CD4-positive, alpha-beta T cell (primary cell): ENCODE measurements around the gene FBXO4. TPM values are rescaled to one million over a fixed set of nuclear protein-coding genes. Genes with fewer than 3 reads are reported as not detected.

Experiments used
- ATAC-seq: fragments of 200-7000 bp; cut with Tn5 transposase; one replicate; pipeline ENCODE4 v1.10.0; 2022; ENCODE audit warnings: mild to moderate bottlenecking; ENCODE audit not compliant: poor library complexity
- CTCF ChIA-PET: fragments of 350-600 bp; sonication (Branson Sonifier 250); formaldehyde crosslinking; loops from one replicate; lab custom pipeline; 2021; ENCODE audit warnings: antibody characterized with exemption, inconsistent platforms; lab: Charles Lee
- POLR2A ChIA-PET: fragments of 350-600 bp; sonication (Branson Sonifier 250); formaldehyde crosslinking; loops from one replicate; lab custom pipeline; 2021; ENCODE audit warnings: antibody characterized with exemption, inconsistent platforms; lab: Charles Lee
- DNase-seq, 14 experiments: peaks; one replicate each; pipeline ENCODE4 v3.0.0-alpha.2; 2013 to 2020; ENCODE audit warnings: mixed read lengths in 2 of 14
- H3K27ac ChIP-seq, 2 donors: one replicate each; pipeline versions ENCODE4 v1.5.1 to v1.7.0; 2013; ENCODE audit warnings: low read length in 2 of 2, low read depth in 1 of 2, mild to moderate bottlenecking in 1 of 2
- H3K27me3 ChIP-seq, 2 experiments: 1 replicate in 1 of 2; 2 replicates in 1 of 2; pipeline versions ENCODE4 v1.6.1 to v1.7.0; 2013; ENCODE audit warnings: low read length in 2 of 2, control low read depth in 1 of 2, mild to moderate bottlenecking in 1 of 2, moderate library complexity in 1 of 2; ENCODE audit not compliant: insufficient read depth in 2 of 2, control insufficient read depth in 1 of 2
- H3K36me3 ChIP-seq: one replicate; pipeline ENCODE4 v1.6.1; 2013; ENCODE audit warnings: low read length, control low read depth; ENCODE audit not compliant: insufficient read depth
- H3K4me1 ChIP-seq: one replicate; pipeline ENCODE4 v1.6.1; 2013; ENCODE audit warnings: low read length, control low read depth; ENCODE audit not compliant: insufficient read depth
- H3K4me3 ChIP-seq: one replicate; pipeline ENCODE4 v1.5.1; 2013; ENCODE audit warnings: mild to moderate bottlenecking, low read length, moderate library complexity
- H3K9me3 ChIP-seq, 2 experiments: 1 replicate in 1 of 2; 2 replicates in 1 of 2; pipeline versions ENCODE4 v1.6.1 to v1.7.0; 2013; ENCODE audit warnings: low read length in 2 of 2, mild to moderate bottlenecking in 2 of 2, control low read depth in 1 of 2, moderate library complexity in 1 of 2; ENCODE audit not compliant: control insufficient read depth in 1 of 2, insufficient read depth in 1 of 2
- H3K27ac Mint-ChIP-seq: one replicate; pipeline ENCODE4 v1.8.0; 2020; ENCODE audit warnings: mixed read lengths
- H3K27me3 Mint-ChIP-seq: one replicate; pipeline ENCODE4 v1.8.0; 2021; ENCODE audit warnings: mixed read lengths
- H3K36me3 Mint-ChIP-seq: one replicate; pipeline ENCODE4 v1.8.0; 2021; ENCODE audit warnings: low read depth, mixed read lengths
- H3K4me1 Mint-ChIP-seq: one replicate; pipeline ENCODE4 v1.8.0; 2021; ENCODE audit warnings: low read depth, mixed read lengths
- H3K4me3 Mint-ChIP-seq: one replicate; pipeline ENCODE4 v1.8.0; 2020; ENCODE audit warnings: mild to moderate bottlenecking, mixed read lengths
- H3K9me3 Mint-ChIP-seq: one replicate; pipeline ENCODE4 v1.8.0; 2020; ENCODE audit warnings: mixed read lengths
- intact Hi-C, 2 experiments: fragments of 100-400 bp; cut with DNase I in 1 of 2; cut with micrococcal nuclease in 1 of 2; formaldehyde crosslinking; loops; one replicate each; pipeline versions ENCODE4 v1.15.1 to v1.9.0; 2023 to 2025; cut with DNase I, micrococcal nuclease
- total RNA-seq, 174 experiments: library from RNA in 2 of 174; stranded (reverse) in 2 of 174; gene quantifications; one replicate each; pipeline ENCODE4 v1.2.3 and lab custom pipeline; 2021 to 2026
- TF ChIP-seq, protein P1 (sequence below): fragments of 200-600 bp; IDR thresholded peaks from one replicate; pipeline ENCODE4 v1.8.0; 2022; ENCODE audit warnings: antibody characterized with exemption, mild to moderate bottlenecking

Gene FBXO4
- total RNA-seq, 2 experiments from 2014 or later = 7.0 to 8.1 TPM

DNA sequence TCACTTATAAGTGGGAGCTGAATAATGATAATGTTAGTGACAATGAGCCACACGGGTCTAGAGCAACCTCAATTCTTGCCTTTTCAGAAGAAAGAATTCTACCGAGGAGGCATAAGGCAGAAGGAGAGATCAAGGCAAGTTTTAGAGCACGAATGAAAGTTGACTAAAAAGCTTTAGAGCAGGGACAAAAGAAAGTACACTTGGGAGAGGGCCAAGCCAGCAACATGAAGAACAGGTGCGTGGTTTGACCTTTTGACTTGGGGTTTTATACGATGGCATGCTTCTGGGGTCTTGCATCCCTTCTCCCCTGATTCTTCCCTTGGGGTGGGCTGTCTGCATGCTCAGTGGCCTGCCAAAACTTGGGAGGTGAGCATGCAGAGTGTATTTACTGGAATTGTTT lies 42.3 kb upstream of the FBXO4 start:
- POLR2A ChIA-PET = no interaction called here
- intact Hi-C loops = no loop called here

DNA sequence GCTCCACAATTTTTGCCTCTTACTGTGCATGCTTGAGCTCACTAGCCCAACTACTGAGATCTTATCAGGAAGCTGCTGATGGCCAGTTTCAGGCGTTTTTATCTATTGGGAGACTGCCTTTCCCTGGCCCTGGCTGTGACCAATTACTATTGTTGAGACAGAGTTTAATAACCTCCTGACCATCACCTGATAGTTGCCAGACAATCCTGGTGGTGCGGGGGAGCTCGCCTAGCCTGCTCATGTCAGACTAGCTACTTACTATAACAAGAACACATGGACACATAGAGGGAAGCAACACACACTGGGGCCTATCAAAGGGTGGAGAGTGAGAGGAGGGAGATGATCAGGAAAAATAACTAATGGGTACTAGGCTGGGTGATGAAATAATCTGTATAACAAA lies 41.8 kb upstream of the FBXO4 start:
- Histone ChIP-seq H3K4me1 (no peaks in the 10 kb centered on the region), H3K27ac (no peak overlapping the region), H3K9me3 (no peaks in the 10 kb centered on the region), H3K4me3 (no peak overlapping the region), H3K27me3 (peaks cover 2 to 14% of the 10 kb centered on the region in 2 experiments), H3K36me3 (no peaks in the 10 kb centered on the region)
- intact Hi-C loops = no loop called here
- ChIA-PET POLR2A (no interaction called here), CTCF (no interaction called here)
- H3K9me3 Mint-ChIP-seq = no peaks in the 10 kb centered on the region
- no peak overlapping the region for H3K4me3 Mint-ChIP-seq
- no peak for DNase-seq
- no peaks in the 10 kb centered on the region for H3K36me3 Mint-ChIP-seq
- H3K27me3 Mint-ChIP-seq = peaks cover 24% of the 10 kb centered on the region
- TF ChIP-seq, protein P1, sequence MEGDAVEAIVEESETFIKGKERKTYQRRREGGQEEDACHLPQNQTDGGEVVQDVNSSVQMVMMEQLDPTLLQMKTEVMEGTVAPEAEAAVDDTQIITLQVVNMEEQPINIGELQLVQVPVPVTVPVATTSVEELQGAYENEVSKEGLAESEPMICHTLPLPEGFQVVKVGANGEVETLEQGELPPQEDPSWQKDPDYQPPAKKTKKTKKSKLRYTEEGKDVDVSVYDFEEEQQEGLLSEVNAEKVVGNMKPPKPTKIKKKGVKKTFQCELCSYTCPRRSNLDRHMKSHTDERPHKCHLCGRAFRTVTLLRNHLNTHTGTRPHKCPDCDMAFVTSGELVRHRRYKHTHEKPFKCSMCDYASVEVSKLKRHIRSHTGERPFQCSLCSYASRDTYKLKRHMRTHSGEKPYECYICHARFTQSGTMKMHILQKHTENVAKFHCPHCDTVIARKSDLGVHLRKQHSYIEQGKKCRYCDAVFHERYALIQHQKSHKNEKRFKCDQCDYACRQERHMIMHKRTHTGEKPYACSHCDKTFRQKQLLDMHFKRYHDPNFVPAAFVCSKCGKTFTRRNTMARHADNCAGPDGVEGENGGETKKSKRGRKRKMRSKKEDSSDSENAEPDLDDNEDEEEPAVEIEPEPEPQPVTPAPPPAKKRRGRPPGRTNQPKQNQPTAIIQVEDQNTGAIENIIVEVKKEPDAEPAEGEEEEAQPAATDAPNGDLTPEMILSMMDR = no peak
- H3K27ac Mint-ChIP-seq = no peak overlapping the region
- no peaks in the 10 kb centered on the region for H3K4me1 Mint-ChIP-seq
- ATAC-seq = no peak

More for the DNA sequence above, 42.3 kb upstream of the FBXO4 start:
- H3K4me1 Mint-ChIP-seq = no peaks in the 10 kb centered on the region
- Histone ChIP-seq H3K36me3 (no peaks in the 10 kb centered on the region), H3K27me3 (peaks cover 2 to 9% of the 10 kb centered on the region in 2 experiments), H3K27ac (no peak overlapping the region), H3K9me3 (no peaks in the 10 kb centered on the region), H3K4me1 (no peaks in the 10 kb centered on the region), H3K4me3 (no peak overlapping the region)
- H3K9me3 Mint-ChIP-seq = no peaks in the 10 kb centered on the region
- H3K4me3 Mint-ChIP-seq = no peak overlapping the region
- H3K27ac Mint-ChIP-seq = no peak overlapping the region
- DNase-seq (no peak), ATAC-seq (no peak)
- TF ChIP-seq, protein P1 = no peak
- peaks cover 19% of the 10 kb centered on the region for H3K27me3 Mint-ChIP-seq
- CTCF ChIA-PET = no interaction called here
- no peaks in the 10 kb centered on the region for H3K36me3 Mint-ChIP-seq

DNA sequence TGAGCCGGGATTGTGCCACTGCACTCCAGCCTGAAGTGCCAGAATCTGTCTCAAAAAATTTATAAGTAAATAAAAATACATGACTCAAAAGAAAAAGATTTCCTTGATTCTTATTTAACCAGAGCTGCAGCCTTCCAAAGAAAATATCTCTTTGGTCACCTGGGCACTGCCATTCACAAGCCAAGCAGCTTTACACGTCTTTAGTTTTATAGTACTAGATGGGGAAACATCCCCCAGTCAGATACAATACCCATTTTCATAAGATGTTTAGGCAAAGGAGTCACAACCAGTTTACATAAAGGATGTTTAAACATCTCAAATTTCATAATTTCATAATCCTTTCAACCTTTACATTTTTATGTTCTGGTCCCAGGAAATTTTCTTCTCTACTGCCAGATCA lies 41.1 kb upstream of the FBXO4 start:
- Histone ChIP-seq H3K4me3 (no peak overlapping the region), H3K9me3 (no peaks in the 10 kb centered on the region), H3K4me1 (no peaks in the 10 kb centered on the region), H3K27me3 (peaks cover 2 to 20% of the 10 kb centered on the region in 2 experiments), H3K27ac (no peak overlapping the region), H3K36me3 (no peaks in the 10 kb centered on the region)
- DNase-seq (no peak), ATAC-seq (no peak)
- ChIA-PET CTCF (no interaction called here), POLR2A (no interaction called here)
- no peaks in the 10 kb centered on the region for H3K9me3 Mint-ChIP-seq
- no peak overlapping the region for H3K4me3 Mint-ChIP-seq
- H3K27ac Mint-ChIP-seq = no peak overlapping the region
- H3K36me3 Mint-ChIP-seq = no peaks in the 10 kb centered on the region
- TF ChIP-seq, protein P1 = no peak
- H3K4me1 Mint-ChIP-seq = no peaks in the 10 kb centered on the region
- H3K27me3 Mint-ChIP-seq = peaks cover 31% of the 10 kb centered on the region
- intact Hi-C loops = no loop called here
